ENCODE measurements around the gene GPC6. TPM values are rescaled to one million over a fixed set of nuclear protein-coding genes. Genes with fewer than 3 reads are reported as not detected.

The GPC6 gene
- total and polyA plus RNA-seq, 9 of the 15 experiments (the other 6 are each of a cell fraction or from before 2014, with no cell fraction given), result under 0.01 to 0.20 (median 0.01) TPM; not detected in 4

- TF ChIP-seq TCF3 (CRISPR knock-in tag; IDR thresholded peaks at IDR 0.05) (peak; percentile 33; the same call in 1 of the 2 replicates), ZEB2 (IDR thresholded peaks at IDR 0.05) (peak; percentile 91), MLX (CRISPR knock-in tag; conservative IDR thresholded peaks at IDR 0.05) (no peak), SMARCE1 (IDR thresholded peaks at IDR 0.05) (0 out of 2 replicates have a peak, but pooled peaks have one; percentile 41), CBFA2T2 (conservative IDR thresholded peaks at IDR 0.05) (0 out of 2 replicates have a peak, but pooled peaks have one; percentile 8)
Observed at GRCh38 chr13:94433055-94433961, 1206.7 kb downstream of the GPC6 start (continued).

- Histone ChIP-seq H3K9ac (ENCODE audit: insufficient read depth in 1 of 2, low read depth in 2 of 2, low read length in 2 of 2) (no peak overlapping the region), H3K4me3 (no peak overlapping the region), H3K9me1 (ENCODE audit: control insufficient read depth, insufficient read depth, low read length) (no peaks in the 10 kb centered on the region), H3K27ac (ENCODE audit: extremely low read depth, low read depth, low read length) (no peak overlapping the region), H3K27me3 (ENCODE audit: control insufficient read depth in 2 of 2, insufficient read depth in 2 of 2, low read length in 2 of 2) (no peaks in the 10 kb centered on the region; a peak in 1 of 5 replicates), H3K36me3 (ENCODE audit: control insufficient read depth, insufficient read depth, low read length) (no peaks in the 10 kb centered on the region), H3K4me1 (replicated peaks in 1 of 2; ENCODE audit: control insufficient read depth in 2 of 2, insufficient read depth in 2 of 2, low read length in 2 of 2) (peaks cover 0 to 6% of the 10 kb centered on the region in 2 experiments; a peak in 4 of 5 replicates), H2AFZ (ENCODE audit: low read depth, low read length) (no peak overlapping the region), H3K9me3 (replicated peaks; ENCODE audit: control insufficient read depth, insufficient read depth, low read depth, low read length) (no peaks in the 10 kb centered on the region), H4K20me1 (replicated peaks; ENCODE audit: control insufficient read depth, insufficient read depth, low read length) (no peaks in the 10 kb centered on the region), H3K79me2 (ENCODE audit: control insufficient read depth, insufficient read depth, low read length) (no peaks in the 10 kb centered on the region), H3K4me2 (ENCODE audit: insufficient read depth, low read length) (no peak overlapping the region)
- in situ Hi-C loops (cut with MboI) (loop anchor here (5.0 kb wide), 1 partner anchor 177 kb away; no protein-coding TSS in a partner anchor), intact Hi-C loops (cut with micrococcal nuclease) (loop anchor here (1.0 to 10.0 kb wide), 3 partner anchors 182 to 969 kb away; no protein-coding TSS in a partner anchor)
- peak; percentile 65 for ATAC-seq
- 9% methylated on average over 4 of the region's 4 CpGs for WGBS (ENCODE audit: insufficient coverage, low coverage, missing lambda C conversion rate)
- peak; percentile 25 to 40 (median 34) for DNase-seq (ENCODE audit: extremely low read depth in 1 of 4, low spot score in 3 of 4)
- ChIA-PET CTCF (ENCODE audit: low intra/inter-chr PET ratio) (interaction anchor here (0.6 to 1.7 kb wide), 2 partner anchors 140 to 181 kb away, joined by 6 to 7 read pairs; no protein-coding TSS in a partner anchor), POLR2A (no interaction called here)
- FAIRE-seq, result no peak
- BruUV-seq (replicated peaks), result no TSS peak
- TF ChIP-seq WHSC1 (IDR thresholded peaks at IDR 0.05; ENCODE audit: low read length) (no peak), REST (IDR thresholded peaks at IDR 0.05; ENCODE audit: borderline replicate concordance) (peak; percentile 43; the same call in 1 of the 2 replicates), REST (CRISPR knock-in tag; IDR thresholded peaks at IDR 0.05; ENCODE audit: low read depth) (no peak), ZNF324 (CRISPR knock-in tag; IDR thresholded peaks at IDR 0.05) (no peak), NCOA1 (IDR thresholded peaks at IDR 0.05; ENCODE audit: low read depth) (no peak)
Observed at GRCh38 chr13:94435604-94436226, 1209.1 kb downstream of the GPC6 start.
